Measurements from ENCODE around the gene GNAL. TPM values are rescaled to one million over a fixed set of nuclear protein-coding genes. Genes with fewer than 3 reads are reported as not detected.

GNAL gene
- total and polyA plus RNA-seq, 4 donors, result 0.15 to 0.92 (median 0.72) TPM

DNA sequence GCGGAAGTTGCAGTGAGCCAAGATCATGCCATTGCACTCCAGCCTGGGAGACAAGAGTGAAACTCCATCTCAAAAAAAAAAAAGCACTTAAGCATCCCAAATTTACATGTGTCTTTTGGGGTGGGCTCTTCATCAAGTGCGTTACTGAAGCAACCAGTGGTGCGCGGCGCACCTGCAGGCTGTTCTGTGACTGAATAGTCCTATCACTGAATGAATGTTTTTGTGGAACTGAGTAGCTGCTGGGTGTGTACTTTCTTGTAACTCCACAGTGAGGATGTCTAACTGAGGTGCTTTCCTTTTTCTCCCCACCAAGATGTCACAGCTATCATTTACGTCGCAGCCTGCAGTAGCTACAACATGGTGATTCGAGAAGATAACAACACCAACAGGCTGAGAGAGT is 179.2 kb downstream of the GNAL start:
- Histone ChIP-seq H3K4me1 (ENCODE audit: control insufficient read depth in 4 of 4, insufficient read depth in 4 of 4, low read length in 3 of 4) (peaks cover 0 to 5% (median 0%) of the 10 kb centered on the region in 4 donors), H3K27ac (ENCODE audit: low read depth in 1 of 2, low read length in 2 of 2) (no peak overlapping the region), H3K4me3 (ENCODE audit: low read depth in 1 of 3, low read length in 3 of 3) (no peak overlapping the region), H3K36me3 (ENCODE audit: control insufficient read depth in 4 of 4, insufficient read depth in 3 of 4, low read depth in 1 of 4, low read length in 3 of 4) (no peaks in the 10 kb centered on the region), H3K9ac (ENCODE audit: low read depth in 1 of 2, low read length in 2 of 2) (no peak overlapping the region), H3K27me3 (ENCODE audit: control insufficient read depth in 4 of 4, insufficient read depth in 4 of 4, low read length in 3 of 4) (no peaks in the 10 kb centered on the region), H3K9me3 (ENCODE audit: control insufficient read depth in 4 of 4, low read length in 3 of 4) (no peaks in the 10 kb centered on the region)
- no peak for DNase-seq (ENCODE audit: low spot score)
- 96% methylated on average over 8 of the region's 8 CpGs for WGBS
- TF ChIP-seq EGR1 (IDR thresholded peaks at IDR 0.05; ENCODE audit: low read depth in 2 of 2), result no peak
- TF ChIP-seq, protein P1, sequence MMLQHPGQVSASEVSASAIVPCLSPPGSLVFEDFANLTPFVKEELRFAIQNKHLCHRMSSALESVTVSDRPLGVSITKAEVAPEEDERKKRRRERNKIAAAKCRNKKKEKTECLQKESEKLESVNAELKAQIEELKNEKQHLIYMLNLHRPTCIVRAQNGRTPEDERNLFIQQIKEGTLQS (IDR thresholded peaks at IDR 0.05), result no peak
- no peak for TF ChIP-seq JUND (IDR thresholded peaks at IDR 0.05)
- no peak for TF ChIP-seq HNF4G (IDR thresholded peaks at IDR 0.05)
- no peak for TF ChIP-seq YY1 (IDR thresholded peaks at IDR 0.05)
- TF ChIP-seq, protein P2, sequence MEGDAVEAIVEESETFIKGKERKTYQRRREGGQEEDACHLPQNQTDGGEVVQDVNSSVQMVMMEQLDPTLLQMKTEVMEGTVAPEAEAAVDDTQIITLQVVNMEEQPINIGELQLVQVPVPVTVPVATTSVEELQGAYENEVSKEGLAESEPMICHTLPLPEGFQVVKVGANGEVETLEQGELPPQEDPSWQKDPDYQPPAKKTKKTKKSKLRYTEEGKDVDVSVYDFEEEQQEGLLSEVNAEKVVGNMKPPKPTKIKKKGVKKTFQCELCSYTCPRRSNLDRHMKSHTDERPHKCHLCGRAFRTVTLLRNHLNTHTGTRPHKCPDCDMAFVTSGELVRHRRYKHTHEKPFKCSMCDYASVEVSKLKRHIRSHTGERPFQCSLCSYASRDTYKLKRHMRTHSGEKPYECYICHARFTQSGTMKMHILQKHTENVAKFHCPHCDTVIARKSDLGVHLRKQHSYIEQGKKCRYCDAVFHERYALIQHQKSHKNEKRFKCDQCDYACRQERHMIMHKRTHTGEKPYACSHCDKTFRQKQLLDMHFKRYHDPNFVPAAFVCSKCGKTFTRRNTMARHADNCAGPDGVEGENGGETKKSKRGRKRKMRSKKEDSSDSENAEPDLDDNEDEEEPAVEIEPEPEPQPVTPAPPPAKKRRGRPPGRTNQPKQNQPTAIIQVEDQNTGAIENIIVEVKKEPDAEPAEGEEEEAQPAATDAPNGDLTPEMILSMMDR (IDR thresholded peaks at IDR 0.05; ENCODE audit: low read depth, low read length, missing input control), result no peak

DNA sequence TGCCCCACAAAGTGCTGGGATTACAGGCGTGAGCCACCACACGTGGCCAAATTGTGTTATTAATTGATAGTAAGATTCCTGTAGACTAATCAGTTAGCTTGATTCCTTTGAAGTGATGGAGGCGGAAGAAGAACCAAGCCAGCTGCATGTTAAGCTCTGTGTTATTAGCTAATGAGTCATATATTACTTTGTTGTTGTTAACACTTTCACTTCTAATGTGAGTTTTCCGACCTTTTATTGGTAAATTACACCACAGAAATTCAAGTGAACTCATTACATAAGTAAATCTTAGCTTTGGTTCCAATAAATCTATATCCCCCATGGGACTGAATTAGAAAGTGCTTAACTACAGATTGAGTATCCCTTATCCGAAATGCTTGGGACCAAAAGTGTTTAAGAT is 182.4 kb downstream of the GNAL start:
- no peak for TF ChIP-seq NR2F2 (IDR thresholded peaks at IDR 0.05)
- no peak for TF ChIP-seq HNF4G (IDR thresholded peaks at IDR 0.05)
- TF ChIP-seq, protein P3, sequence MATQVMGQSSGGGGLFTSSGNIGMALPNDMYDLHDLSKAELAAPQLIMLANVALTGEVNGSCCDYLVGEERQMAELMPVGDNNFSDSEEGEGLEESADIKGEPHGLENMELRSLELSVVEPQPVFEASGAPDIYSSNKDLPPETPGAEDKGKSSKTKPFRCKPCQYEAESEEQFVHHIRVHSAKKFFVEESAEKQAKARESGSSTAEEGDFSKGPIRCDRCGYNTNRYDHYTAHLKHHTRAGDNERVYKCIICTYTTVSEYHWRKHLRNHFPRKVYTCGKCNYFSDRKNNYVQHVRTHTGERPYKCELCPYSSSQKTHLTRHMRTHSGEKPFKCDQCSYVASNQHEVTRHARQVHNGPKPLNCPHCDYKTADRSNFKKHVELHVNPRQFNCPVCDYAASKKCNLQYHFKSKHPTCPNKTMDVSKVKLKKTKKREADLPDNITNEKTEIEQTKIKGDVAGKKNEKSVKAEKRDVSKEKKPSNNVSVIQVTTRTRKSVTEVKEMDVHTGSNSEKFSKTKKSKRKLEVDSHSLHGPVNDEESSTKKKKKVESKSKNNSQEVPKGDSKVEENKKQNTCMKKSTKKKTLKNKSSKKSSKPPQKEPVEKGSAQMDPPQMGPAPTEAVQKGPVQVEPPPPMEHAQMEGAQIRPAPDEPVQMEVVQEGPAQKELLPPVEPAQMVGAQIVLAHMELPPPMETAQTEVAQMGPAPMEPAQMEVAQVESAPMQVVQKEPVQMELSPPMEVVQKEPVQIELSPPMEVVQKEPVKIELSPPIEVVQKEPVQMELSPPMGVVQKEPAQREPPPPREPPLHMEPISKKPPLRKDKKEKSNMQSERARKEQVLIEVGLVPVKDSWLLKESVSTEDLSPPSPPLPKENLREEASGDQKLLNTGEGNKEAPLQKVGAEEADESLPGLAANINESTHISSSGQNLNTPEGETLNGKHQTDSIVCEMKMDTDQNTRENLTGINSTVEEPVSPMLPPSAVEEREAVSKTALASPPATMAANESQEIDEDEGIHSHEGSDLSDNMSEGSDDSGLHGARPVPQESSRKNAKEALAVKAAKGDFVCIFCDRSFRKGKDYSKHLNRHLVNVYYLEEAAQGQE (IDR thresholded peaks at IDR 0.05), result no peak
- TF ChIP-seq, protein P1 (IDR thresholded peaks at IDR 0.05), result no peak
- no peak for TF ChIP-seq RXRA (IDR thresholded peaks at IDR 0.05)
- TF ChIP-seq, protein P2 (IDR thresholded peaks at IDR 0.05; ENCODE audit: low read depth, low read length, missing input control), result no peak
- TF ChIP-seq YY1 (IDR thresholded peaks at IDR 0.05), result no peak
- no peak for TF ChIP-seq HNF4A (conservative IDR thresholded peaks at IDR 0.05)
- TF ChIP-seq, protein P4, sequence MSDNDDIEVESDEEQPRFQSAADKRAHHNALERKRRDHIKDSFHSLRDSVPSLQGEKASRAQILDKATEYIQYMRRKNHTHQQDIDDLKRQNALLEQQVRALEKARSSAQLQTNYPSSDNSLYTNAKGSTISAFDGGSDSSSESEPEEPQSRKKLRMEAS (IDR thresholded peaks at IDR 0.05), result no peak
- TF ChIP-seq FOXA2 (IDR thresholded peaks at IDR 0.05), result no peak
- TF ChIP-seq EGR1 (IDR thresholded peaks at IDR 0.05; ENCODE audit: low read depth in 2 of 2), result no peak
- TF ChIP-seq, protein P5, sequence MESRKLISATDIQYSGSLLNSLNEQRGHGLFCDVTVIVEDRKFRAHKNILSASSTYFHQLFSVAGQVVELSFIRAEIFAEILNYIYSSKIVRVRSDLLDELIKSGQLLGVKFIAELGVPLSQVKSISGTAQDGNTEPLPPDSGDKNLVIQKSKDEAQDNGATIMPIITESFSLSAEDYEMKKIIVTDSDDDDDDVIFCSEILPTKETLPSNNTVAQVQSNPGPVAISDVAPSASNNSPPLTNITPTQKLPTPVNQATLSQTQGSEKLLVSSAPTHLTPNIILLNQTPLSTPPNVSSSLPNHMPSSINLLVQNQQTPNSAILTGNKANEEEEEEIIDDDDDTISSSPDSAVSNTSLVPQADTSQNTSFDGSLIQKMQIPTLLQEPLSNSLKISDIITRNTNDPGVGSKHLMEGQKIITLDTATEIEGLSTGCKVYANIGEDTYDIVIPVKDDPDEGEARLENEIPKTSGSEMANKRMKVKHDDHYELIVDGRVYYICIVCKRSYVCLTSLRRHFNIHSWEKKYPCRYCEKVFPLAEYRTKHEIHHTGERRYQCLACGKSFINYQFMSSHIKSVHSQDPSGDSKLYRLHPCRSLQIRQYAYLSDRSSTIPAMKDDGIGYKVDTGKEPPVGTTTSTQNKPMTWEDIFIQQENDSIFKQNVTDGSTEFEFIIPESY (IDR thresholded peaks at IDR 0.05), result no peak
- no peak for TF ChIP-seq FOXA1 (IDR thresholded peaks at IDR 0.05)
- no peak for TF ChIP-seq GABPA (IDR thresholded peaks at IDR 0.05 in 1 of 2, conservative IDR thresholded peaks at IDR 0.05 in 1 of 2)
- TF ChIP-seq RAD21 (IDR thresholded peaks at IDR 0.05), result no peak
- TF ChIP-seq TAF1 (conservative IDR thresholded peaks at IDR 0.05), result no peak
- H3K27me3 ChIP-seq (ENCODE audit: control insufficient read depth in 4 of 4, insufficient read depth in 4 of 4, low read length in 3 of 4), result no peaks in the 10 kb centered on the region
- H3K4me3 ChIP-seq (ENCODE audit: low read depth in 1 of 3, low read length in 3 of 3), result no peak overlapping the region
- no peaks in the 10 kb centered on the region for H3K36me3 ChIP-seq (ENCODE audit: control insufficient read depth in 4 of 4, insufficient read depth in 3 of 4, low read depth in 1 of 4, low read length in 3 of 4)
- DNase-seq (ENCODE audit: low spot score), result no peak
- no peaks in the 10 kb centered on the region for H3K9me3 ChIP-seq (ENCODE audit: control insufficient read depth in 4 of 4, low read length in 3 of 4)
- no peak overlapping the region for H3K27ac ChIP-seq (ENCODE audit: low read depth in 1 of 2, low read length in 2 of 2)
- 65% methylated on average over 5 of the region's 5 CpGs for WGBS
- no peak overlapping the region for H3K9ac ChIP-seq (ENCODE audit: low read depth in 1 of 2, low read length in 2 of 2)
- H3K4me1 ChIP-seq (ENCODE audit: control insufficient read depth in 4 of 4, insufficient read depth in 4 of 4, low read length in 3 of 4), result peaks cover 0 to 5% (median 0%) of the 10 kb centered on the region in 4 donors

All from liver (tissue), 9 donors.